Heart right ventricle (tissue), 16 donors: Measurements from ENCODE around the gene LVRN. TPM values are rescaled to one million over a fixed set of nuclear protein-coding genes. Genes with fewer than 3 reads are reported as not detected.

Source experiments
- ATAC-seq, 8 donors: fragments of 200-7000 bp; cut with Tn5 transposase; one replicate each; pipeline ENCODE4 v1.9.1; 2020; ENCODE audit warnings: mild to moderate bottlenecking in 8 of 8, moderate library complexity in 8 of 8, moderate number of reproducible peaks in 1 of 8
- DNase-seq, 2 donors: peaks; one replicate each; pipeline ENCODE4 v3.0.0-alpha.2; 2020
- H3K27ac ChIP-seq, 10 donors: fragments of 200-600 bp; sonication (generic) in 2 of 10; one replicate each; pipeline versions ENCODE4 v1.5.0 to v1.8.0; 2020 to 2022; ENCODE audit warnings: mild to moderate bottlenecking in 3 of 10
- H3K27me3 ChIP-seq, 7 donors: fragments of 200-600 bp; one replicate each; pipeline ENCODE4 v1.8.0; 2021 to 2022; ENCODE audit warnings: mild to moderate bottlenecking in 2 of 7
- H3K36me3 ChIP-seq, 9 donors: fragments of 200-600 bp; sonication (generic) in 1 of 9; one replicate each; pipeline versions ENCODE4 v1.5.0 to v1.8.0; 2020 to 2022; ENCODE audit warnings: mild to moderate bottlenecking in 2 of 9
- H3K4me1 ChIP-seq, 9 donors: fragments of 200-600 bp; sonication (generic) in 1 of 9; one replicate each; pipeline versions ENCODE4 v1.5.0 to v1.8.0; 2020 to 2022; ENCODE audit warnings: mild to moderate bottlenecking in 4 of 9
- H3K4me3 ChIP-seq, 10 donors: fragments of 200-600 bp; sonication (generic) in 2 of 10; one replicate each; pipeline versions ENCODE4 v1.5.0 to v1.8.0; 2020 to 2022; ENCODE audit warnings: mild to moderate bottlenecking in 7 of 10, moderate library complexity in 2 of 10
- H3K9me3 ChIP-seq, 11 donors: fragments of 200-600 bp in 10 of 11; sonication (generic) in 2 of 11; one replicate each; pipeline versions ENCODE4 v1.5.0 to v1.8.0; 2013 to 2022; ENCODE audit warnings: mild to moderate bottlenecking in 2 of 11, control low read depth in 1 of 11, moderate library complexity in 1 of 11
- CTCF ChIP-seq, 9 donors: fragments of 200-600 bp; sonication (generic) in 2 of 9; IDR thresholded peaks; one replicate each; pipeline versions ENCODE4 v1.5.0 to v1.8.0; 2021 to 2022; ENCODE audit warnings: antibody characterized with exemption in 9 of 9, mild to moderate bottlenecking in 5 of 9, moderate library complexity in 1 of 9
- WGBS, 2 donors: extraction: QIAGEN DNeasy Blood & Tissue Kit; methylation state at CpG; one replicate each; pipeline ENCODE4 v1.1.7; 2013; ENCODE audit warnings: inconsistent platforms in 1 of 2; 5-methylcytosine and 5-hydroxymethylcytosine counted together
- intact Hi-C, 10 donors: fragments of 100-400 bp; cut with DNase I; formaldehyde crosslinking; loops; one replicate each; pipeline versions ENCODE4 v1.11.1 to v1.14.2; 2022
- polyA plus RNA-seq, 2 donors: library from polyadenylated mRNA; stranded (reverse); fragments of 200-250 nt; gene quantifications; one replicate each; pipeline ENCODE4 v1.2.3, GENCODE V29; 2013
- total RNA-seq, 10 donors: library from RNA; stranded (reverse); fragmentation: NEBNext Ultra II Directional in 3 of 10; extraction: Animal tissue kit (Norgen Biotek cat#: 25700) in 3 of 10; gene quantifications; one replicate each; pipeline versions ENCODE4 v1.2.1 to v1.2.4, GENCODE V29; 2021 to 2023
- donor health status: Arrhythmogenic right ventricular cardiomyopathy.
- donor health status: ischemic (EF 13 %, LVEDD 7.1; RV severe dilation, severe dysfunction).
- donor health status: healthy with polysubstance abuse.
- donor health status: DM: no; HTN: yes; CAD: no.
- donor health status: DM: no; HTN: no; CAD: no.
- donor health status: ischemic (EF 25% LVEDD 6.9; RV normal size, moderate dysfunction).
- donor health status: ischemic (EF 25% LVEDD 5.7; RV mildly dilated, moderate dysfunction).
- donor health status: healthy.
- donor health status: DM: yes; HTN: yes; CAD: no.
- donor health status: Ischemic cardiomyopathy.
- donor health status: ischemic (EF 35%, LVEDD 5.7; RV mildly dilated, moderate dysfunction).
- donor health status: nonischemic (EF 11% LVEDD 7.7; RV severe dilation, severe dysfunction).
- donor health status: DM: yes; HTN: yes; CAD: no.
- donor health status: PGD.
- donor health status: ischemic (EF 29% LVEDD 5.4; RV normal size, mild dysfunction).
- donor health status: nonischemic (EF 23%, LVEDD 6.1; RV moderate dilation, normal function).

LVRN gene
- total and polyA plus RNA-seq, 12 donors: 0.07 to 1.0 (median 0.20) TPM; not detected in 1

- intact Hi-C loops: no loop called here
- H3K4me1 ChIP-seq: no peaks in the 10 kb centered on the region
Observed at GRCh38 chr5:115939059-115939458, 23.2 kb upstream of the LVRN start.

DNA sequence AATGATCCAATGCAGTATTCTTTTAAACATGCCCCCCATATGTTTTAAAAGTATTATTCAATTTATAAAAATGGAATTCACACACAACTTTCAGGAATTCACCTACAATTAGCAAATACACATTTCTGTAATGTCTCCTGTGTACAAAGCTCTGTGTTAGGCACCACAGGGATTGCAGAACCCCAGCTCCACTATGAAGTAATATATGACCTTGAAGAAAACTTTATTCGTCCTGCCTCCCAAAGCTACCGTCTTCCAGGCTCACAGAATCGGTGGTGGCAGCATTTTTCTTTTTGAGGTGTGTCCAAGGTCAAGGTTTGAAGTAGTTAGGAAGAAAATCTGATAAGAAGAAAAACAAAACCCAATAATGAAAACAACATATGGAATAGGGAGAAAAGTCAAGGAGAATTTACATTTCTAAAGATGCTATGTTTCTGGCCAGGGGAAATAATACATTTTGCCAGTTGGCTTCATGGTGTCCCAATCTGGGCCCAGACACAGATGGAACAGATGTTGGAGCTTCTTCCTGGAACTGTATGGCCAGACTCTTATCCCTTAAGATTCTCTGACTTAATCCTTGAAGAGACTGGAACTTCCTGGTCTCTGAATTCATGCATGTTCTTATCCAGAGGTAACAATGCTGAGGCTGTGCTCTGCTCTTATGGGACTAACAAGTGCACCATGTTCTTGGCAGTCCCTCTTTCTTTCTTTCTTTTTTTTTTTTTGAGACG, 22.0 kb upstream of the LVRN start:
- H3K4me1 ChIP-seq: no peaks in the 10 kb centered on the region
- no peaks in the 10 kb centered on the region for H3K27me3 ChIP-seq
- H3K27ac ChIP-seq: no peak overlapping the region
- DNase-seq (no peak), ATAC-seq (peak in 3 of 8 donors; percentile 55 to 86 (median 65))
- no peak overlapping the region for H3K4me3 ChIP-seq
- intact Hi-C loops: no loop called here
- no peak for TF ChIP-seq CTCF (IDR thresholded peaks at IDR 0.05)
- H3K9me3 ChIP-seq: peaks cover 0 to 17% (median 0%) of the 10 kb centered on the region in 11 donors
- 66 to 70% methylated on average over 3 of the region's 4 CpGs for WGBS, 2 donors
- no peaks in the 10 kb centered on the region for H3K36me3 ChIP-seq

More at GRCh38 chr5:115939059-115939458, 23.2 kb upstream of the LVRN start:
- DNase-seq (no peak), ATAC-seq (no peak)
- Histone ChIP-seq H3K27me3 (no peaks in the 10 kb centered on the region), H3K9me3 (peaks cover 0 to 17% (median 0%) of the 10 kb centered on the region in 11 donors), H3K4me3 (no peak overlapping the region), H3K27ac (no peak overlapping the region), H3K36me3 (no peaks in the 10 kb centered on the region)
- WGBS, 2 donors: 60 to 69% methylated on average over 4 of the region's 4 CpGs
- TF ChIP-seq CTCF (IDR thresholded peaks at IDR 0.05): no peak

DNA sequence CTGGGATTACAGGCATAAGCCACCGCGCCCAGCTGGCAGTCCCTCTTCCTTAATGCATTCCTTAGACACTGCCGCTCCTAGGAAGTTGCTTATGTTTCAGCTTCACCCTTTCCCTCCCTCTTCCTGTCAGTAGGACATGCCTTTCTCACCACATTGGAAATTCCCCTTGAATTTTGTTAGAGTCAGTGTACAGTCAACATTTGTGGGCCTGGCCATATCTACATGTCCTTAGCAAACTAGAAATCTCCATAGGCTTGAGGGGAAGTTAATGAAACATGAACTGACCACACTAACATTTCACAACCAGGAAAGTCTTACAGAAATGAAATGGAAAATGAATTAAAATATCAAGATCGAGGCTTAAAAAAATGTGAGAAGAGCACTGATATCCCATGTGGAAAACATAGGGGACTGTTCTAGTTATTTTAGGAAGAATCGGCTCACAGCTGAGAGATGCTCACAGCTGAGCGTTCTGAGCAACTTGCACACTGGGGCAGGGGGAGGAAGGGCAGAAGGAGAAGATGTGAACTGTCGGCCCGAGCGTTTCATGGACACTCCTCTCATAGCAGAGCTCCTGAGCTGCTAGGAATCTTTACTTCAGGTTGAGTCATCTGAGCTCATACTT, 21.1 kb upstream of the LVRN start:
- H3K36me3 ChIP-seq: no peaks in the 10 kb centered on the region
- H3K9me3 ChIP-seq: peaks cover 0 to 17% (median 0%) of the 10 kb centered on the region in 11 donors
- no peak for DNase-seq
- WGBS, 2 donors: 78 to 80% methylated on average over 9 of the region's 9 CpGs
- peak in 1 of 8 donors; percentile 35 for ATAC-seq
- H3K4me1 ChIP-seq: no peaks in the 10 kb centered on the region
- peak overlapping the region in 1 of 10 donors; percentile 36 for H3K27ac ChIP-seq
- no peaks in the 10 kb centered on the region for H3K27me3 ChIP-seq
- intact Hi-C loops: no loop called here
- no peak for TF ChIP-seq CTCF (IDR thresholded peaks at IDR 0.05)
- H3K4me3 ChIP-seq: no peak overlapping the region

- no peak for ATAC-seq
- DNase-seq: no peak
- WGBS, 2 donors: 90 to 91% methylated on average over 3 of the region's 3 CpGs
Observed at GRCh38 chr5:115944501-115944900, 17.8 kb upstream of the LVRN start.

More at GRCh38 chr5:115944501-115944900, 17.8 kb upstream of the LVRN start:
- no peak overlapping the region for H3K4me3 ChIP-seq
- no peaks in the 10 kb centered on the region for H3K36me3 ChIP-seq
- TF ChIP-seq CTCF (IDR thresholded peaks at IDR 0.05): no peak
- H3K27ac ChIP-seq: no peak overlapping the region
- peaks cover 0 to 17% (median 0%) of the 10 kb centered on the region in 11 donors for H3K9me3 ChIP-seq
- intact Hi-C loops: no loop called here
- no peaks in the 10 kb centered on the region for H3K27me3 ChIP-seq
- peaks cover 0 to 4% (median 0%) of the 10 kb centered on the region in 9 donors for H3K4me1 ChIP-seq
